Fibroblast of skin of left quadriceps (primary cell): ENCODE results near the gene IL20.

Source experiments
- DNase-seq, 2 experiments: peaks; one replicate each; pipeline ENCODE4 v3.0.0-alpha.2; 2013; ENCODE audit warnings: low read depth in 2 of 2

The IL20 gene

DNA sequence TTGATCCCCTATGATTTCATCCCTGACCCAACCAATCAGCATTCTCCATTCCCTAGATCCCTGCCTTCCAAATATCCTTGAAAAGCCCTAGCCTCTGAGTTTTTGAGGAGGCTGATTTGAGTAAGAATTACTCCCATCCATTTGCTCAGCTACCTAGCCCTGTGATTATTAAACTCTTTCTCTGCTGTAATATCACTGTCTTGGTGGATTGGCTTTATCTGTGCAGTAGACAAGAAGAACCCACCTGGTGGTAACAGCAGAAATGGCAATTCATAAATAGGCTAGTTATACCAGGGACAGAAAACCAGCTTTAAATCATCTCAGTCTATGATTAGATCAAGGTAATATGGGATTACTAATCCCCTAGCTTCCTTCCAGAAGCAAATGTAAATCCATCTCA, 13.0 kb downstream of the IL20 start:
- no peak for DNase-seq

GRCh38 chr1:206880314-206880713, 14.9 kb downstream of the IL20 start:
- no peak for DNase-seq

GRCh38 chr1:206882555-206882954, 17.1 kb downstream of the IL20 start:
- DNase-seq = no peak

- DNase-seq = peak in 1 of 2 experiments; percentile 13
Measured at GRCh38 chr1:206883160-206883559, 17.7 kb downstream of the IL20 start.

DNA sequence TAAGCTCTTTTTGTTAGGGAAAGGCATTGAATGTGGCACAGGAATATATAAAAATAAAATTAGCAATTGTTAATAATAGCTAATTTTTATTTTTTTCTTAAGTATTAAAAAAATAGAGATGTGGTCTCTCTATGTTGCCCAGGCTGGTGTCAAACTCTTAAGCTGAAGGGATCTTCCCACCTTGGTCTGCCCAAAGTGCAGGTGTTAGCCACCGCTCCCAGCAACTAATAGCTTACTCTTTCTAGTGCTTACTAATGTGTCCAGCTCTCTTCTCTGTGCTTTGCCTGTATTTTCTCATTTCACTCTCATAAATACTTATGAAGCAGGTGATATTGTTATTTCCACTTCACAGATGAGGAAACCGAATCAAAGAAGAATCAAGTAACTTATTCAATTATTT, 18.5 kb downstream of the IL20 start:
- no peak for DNase-seq

- no peak for DNase-seq
Measured at GRCh38 chr1:206885341-206886060, 20.1 kb downstream of the IL20 start.

GRCh38 chr1:206886831-206887230, 21.4 kb downstream of the IL20 start:
- no peak for DNase-seq

GRCh38 chr1:206887701-206888100, 22.3 kb downstream of the IL20 start:
- no peak for DNase-seq

DNA sequence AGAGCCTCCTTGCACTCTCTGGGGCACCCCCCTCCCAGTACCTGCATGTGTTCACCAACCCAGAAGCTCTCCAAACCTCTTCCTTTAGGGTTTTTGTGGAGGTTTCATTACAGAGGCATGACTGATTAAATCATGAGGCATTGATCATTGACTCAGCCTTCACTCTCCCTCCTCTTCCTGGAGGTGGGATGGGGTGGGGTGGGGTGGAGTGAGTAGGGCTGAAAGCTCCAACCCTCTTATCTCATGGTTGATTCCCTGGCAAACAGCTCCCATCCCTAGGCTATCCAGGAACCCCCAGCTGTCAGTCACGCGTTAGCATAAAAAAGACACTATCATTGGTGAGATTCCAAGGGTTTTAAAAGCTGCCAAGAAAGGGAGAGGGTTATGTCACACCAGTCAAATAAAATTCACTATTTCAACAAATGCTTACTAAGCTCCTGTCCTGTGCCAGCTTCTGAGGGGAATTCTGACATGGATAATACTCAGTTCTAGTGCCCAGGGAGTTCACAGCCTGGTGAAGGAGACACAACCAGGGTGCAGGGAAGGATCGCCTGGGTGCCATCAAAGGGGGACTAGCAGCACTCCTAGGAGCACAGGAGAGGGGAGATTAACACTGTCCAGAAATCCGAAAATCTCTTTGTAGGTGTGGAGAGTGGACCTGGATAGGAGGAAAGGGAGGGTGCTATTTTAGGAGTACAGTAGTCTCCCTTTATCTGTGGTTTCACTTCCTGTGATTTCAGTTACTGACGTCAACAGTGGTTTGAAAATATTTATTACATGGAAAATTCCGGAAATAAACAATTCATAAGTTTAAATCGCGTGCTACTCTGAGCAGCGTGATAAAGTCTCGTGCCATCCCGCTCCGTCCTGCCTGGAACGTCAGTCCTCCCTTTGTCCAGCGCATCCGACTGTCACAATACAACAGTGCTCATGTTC, 25.0 kb downstream of the IL20 start:
- no peak for DNase-seq

DNA sequence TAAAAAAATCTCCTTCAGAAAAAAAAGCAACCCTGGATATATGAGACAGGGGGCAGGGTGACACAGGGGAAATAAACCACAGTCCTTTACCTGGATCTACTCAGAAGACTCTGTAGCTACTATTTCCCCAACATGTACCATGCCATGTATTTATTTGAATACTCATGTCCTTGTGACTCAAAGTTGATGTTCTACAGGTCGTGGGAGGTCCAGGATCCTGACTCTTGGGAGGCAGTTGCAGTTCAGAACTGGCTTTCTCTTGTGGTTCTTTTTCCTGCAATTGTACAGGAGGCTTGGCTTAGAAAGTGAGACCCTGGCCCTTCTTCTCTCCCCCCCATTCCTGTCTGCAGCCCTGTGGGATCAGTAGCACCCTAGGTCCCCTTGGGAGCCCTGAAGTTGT, 26.0 kb downstream of the IL20 start:
- DNase-seq = no peak

- DNase-seq = no peak
Measured at GRCh38 chr1:206892351-206892984, 27.0 kb downstream of the IL20 start.

DNA sequence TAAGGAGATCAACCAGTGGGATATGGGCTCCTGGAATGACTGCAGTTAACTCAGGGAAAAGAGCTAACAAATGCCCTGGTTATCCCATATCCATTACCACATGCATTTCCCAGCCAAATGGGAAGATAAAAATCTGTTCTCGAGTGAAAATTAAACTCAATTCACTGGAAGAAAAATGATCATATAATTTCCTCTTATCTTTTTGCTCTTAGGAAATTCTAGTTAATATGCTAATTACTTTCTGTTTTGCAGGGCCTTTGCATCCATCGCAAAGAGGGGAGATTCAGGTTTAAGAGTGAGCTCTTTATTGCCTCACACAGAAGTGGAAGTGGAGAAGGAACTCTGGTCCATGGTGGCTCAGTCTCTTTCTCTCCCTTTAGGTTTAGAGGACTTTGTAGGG, 28.0 kb downstream of the IL20 start:
- no peak for DNase-seq

- DNase-seq = no peak
Measured at GRCh38 chr1:206895325-206895724, 29.9 kb downstream of the IL20 start.

DNA sequence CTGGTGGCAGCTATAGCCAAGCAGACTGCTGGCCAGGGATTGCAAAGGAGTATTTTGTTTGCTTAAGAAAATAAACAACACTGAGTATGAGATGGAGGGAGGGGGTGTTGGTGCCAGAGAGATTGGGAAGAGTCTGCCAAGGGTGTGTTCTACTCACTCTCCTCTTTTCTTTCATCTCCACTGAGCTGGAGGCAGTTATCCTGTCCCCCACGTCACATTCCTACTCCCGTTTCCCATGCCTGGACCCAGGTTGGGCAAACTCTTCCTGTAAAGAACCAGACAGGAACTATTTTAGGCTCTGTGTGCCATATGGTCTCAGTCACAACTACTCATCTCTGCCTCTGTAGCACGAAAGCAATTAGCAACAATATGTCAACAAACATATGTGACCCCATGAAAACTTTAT, 30.4 kb downstream of the IL20 start:
- DNase-seq = no peak

DNA sequence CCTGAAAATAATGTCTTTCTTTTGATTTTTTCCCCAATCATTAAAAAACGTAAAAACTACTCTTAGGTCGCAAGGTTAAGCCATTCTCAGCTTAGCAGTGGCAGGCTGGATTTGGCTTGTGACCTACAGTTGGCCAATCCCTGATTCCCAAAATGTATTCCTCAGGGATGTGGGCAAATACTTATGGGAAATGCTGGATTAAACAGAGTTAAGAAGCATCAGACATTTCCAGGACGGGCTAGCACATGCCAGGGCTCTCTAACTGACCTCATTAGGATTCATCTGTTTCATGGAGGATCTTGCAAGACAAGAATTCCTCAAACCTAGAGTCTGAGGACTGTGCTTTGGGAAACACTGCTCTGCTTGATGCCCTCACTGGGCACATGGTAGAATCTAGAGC, 30.8 kb downstream of the IL20 start:
- DNase-seq = no peak

DNA sequence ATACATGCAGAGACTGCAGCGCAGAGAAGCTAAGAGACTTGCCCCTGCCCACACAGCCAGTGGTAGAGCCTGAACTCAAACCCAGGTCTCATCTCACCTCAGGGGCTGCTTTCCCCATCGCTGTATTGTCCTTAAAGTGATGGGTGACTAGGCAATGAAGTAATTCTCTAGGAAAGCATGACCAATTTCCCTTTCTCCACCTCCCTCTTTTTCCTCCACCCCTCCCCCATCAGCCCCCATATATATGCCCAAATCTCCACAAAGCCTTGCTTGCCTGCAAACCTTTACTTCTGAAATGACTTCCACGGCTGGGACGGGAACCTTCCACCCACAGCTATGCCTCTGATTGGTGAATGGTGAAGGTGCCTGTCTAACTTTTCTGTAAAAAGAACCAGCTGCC, 31.8 kb downstream of the IL20 start, which contains the start of gene IL24:
Gene IL24 (plus strand): TSS at position 269 of the 400 bp plus-strand sequence. CDS start 390 bp downstream, outside the sequence.
- DNase-seq = no peak

- no peak for DNase-seq
Measured at GRCh38 chr1:206898089-206898914, 32.9 kb downstream of the IL20 start.

- no peak for DNase-seq
Measured at GRCh38 chr1:206898915-206899431, 33.5 kb downstream of the IL20 start.

GRCh38 chr1:206899717-206900116, 34.3 kb downstream of the IL20 start:
- DNase-seq = no peak

DNA sequence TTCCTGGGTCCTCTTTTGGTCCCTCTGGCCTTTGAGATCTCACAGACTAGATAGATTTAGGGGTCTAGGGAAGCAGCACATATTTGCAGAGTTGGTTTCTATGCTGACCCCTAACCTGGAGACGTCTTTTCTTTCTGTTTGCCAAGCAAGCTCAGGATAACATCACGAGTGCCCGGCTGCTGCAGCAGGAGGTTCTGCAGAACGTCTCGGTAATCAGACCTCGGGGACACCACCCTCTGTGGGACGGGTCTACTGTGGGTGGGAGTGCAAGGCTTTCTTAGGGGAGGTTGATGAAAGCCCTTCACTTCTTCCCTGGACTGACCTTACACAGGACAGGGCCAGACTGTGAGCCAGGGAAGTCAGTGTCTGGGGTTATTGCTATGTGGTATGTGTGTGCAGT, 34.7 kb downstream of the IL20 start:
- DNase-seq = no peak

DNA sequence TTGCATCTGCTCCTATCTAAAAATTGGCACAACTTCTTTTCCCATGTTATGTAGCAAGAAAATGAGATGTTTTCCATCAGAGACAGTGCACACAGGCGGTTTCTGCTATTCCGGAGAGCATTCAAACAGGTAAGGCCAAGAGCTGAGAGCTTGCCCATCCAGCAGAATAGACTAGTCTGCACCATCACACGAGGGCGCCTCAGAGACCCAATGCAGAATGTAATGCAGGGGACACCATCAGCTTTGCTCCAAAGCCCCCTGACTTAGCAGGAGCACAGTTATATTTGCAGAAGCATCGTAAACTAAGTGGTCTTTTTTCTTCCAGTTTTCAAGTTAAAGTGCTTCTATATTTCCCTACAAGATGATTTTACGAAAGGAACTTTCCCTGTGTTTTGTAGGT, 36.5 kb downstream of the IL20 start:
- DNase-seq = no peak
